Spinal cord (tissue), 10 donors: Measurements from ENCODE around the gene LRIG1. TPM values are rescaled to one million over a fixed set of nuclear protein-coding genes. Genes with fewer than 3 reads are reported as not detected.

Source experiments
- DNase-seq, 6 donors: peaks; one replicate each; pipeline versions ENCODE4 v3.0.0 to v3.0.0-alpha.2; 2013 to 2015; ENCODE audit warnings: low spot score in 6 of 6, low read depth in 4 of 6
- H3K27ac ChIP-seq: one replicate; pipeline ENCODE4 v1.5.1; 2013; ENCODE audit warnings: low read depth, low read length, control low read depth
- H3K27me3 ChIP-seq: one replicate; pipeline ENCODE4 v1.6.1; 2013; ENCODE audit warnings: low read length; ENCODE audit not compliant: control insufficient read depth, insufficient read depth
- H3K36me3 ChIP-seq: one replicate; pipeline ENCODE4 v1.6.1; 2013; ENCODE audit warnings: low read length; ENCODE audit not compliant: control insufficient read depth, insufficient read depth
- H3K4me1 ChIP-seq: one replicate; pipeline ENCODE4 v1.6.1; 2013; ENCODE audit warnings: low read length; ENCODE audit not compliant: control insufficient read depth, insufficient read depth
- H3K4me3 ChIP-seq: one replicate; pipeline ENCODE4 v1.5.1; 2013; ENCODE audit warnings: low read depth, low read length, control low read depth
- H3K9me3 ChIP-seq: one replicate; pipeline ENCODE4 v1.6.1; 2013; ENCODE audit warnings: low read length; ENCODE audit not compliant: control insufficient read depth, insufficient read depth
- WGBS: methylation state at CpG from one replicate; pipeline ENCODE4 v1.1.5; 2013; ENCODE audit warnings: missing lambda C conversion rate; ENCODE audit not compliant: insufficient coverage; 5-methylcytosine and 5-hydroxymethylcytosine counted together
- polyA plus RNA-seq, 2 donors: library from polyadenylated mRNA; unstranded; fragments of 120-200 nt; gene quantifications; one replicate each; pipeline ENCODE4 v1.2.1, GENCODE V29; 2013; ENCODE audit not compliant: insufficient read length in 2 of 2
- total RNA-seq, 2 donors: library from RNA; depleted of rRNA in 1 of 2; stranded (reverse); fragments of 120-200 nt in 1 of 2; fragments of >200 nt in 1 of 2; gene quantifications; one replicate each; pipeline versions ENCODE4 v1.2.3 to v1.2.4, GENCODE V29; 2013 to 2014
- donor health status: healthy.

LRIG1 gene
- total and polyA plus RNA-seq, 4 donors: 85.4 to 229 (median 147) TPM

DNA sequence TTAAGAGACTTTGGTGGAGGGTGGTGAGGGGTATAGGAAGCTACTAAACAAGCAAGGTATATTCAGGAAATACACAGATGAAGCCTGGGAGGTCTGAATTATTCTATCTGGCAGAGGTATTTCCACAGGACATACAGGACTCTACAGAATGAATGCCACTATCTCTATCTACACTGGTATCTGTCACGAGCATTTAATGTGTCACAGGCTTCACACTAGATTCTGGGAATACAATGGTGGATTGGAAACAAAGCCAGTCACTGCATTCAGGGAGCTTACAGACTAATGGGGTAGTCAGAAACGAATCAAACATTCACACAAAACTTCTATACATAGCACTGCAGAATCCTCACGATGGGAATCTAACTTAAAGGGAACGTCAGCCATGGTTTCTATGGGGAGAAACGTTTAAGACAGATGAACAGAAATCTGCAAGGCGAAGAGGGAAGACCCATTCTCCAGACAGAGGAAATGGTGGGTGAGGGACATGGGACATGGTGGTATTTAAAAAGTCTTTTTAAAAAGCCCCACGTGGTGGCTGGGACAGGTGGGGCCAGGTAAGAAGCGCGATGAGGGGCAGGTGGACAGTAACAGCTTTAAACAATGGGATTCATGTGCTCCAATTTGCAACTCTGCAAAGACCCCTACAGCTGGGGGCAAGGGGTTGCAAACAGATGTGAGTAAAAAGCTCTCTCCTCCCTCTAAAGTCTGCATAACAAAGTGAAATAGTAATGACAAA, 16.5 kb downstream of the LRIG1 start:
- H3K4me1 ChIP-seq: peaks cover 43% of the 10 kb centered on the region
- WGBS: 41% methylated on average over 4 of the region's 9 CpGs
- H3K36me3 ChIP-seq: no peaks in the 10 kb centered on the region
- no peak for DNase-seq
- H3K4me3 ChIP-seq: no peak overlapping the region
- no peaks in the 10 kb centered on the region for H3K9me3 ChIP-seq
- no peaks in the 10 kb centered on the region for H3K27me3 ChIP-seq
- H3K27ac ChIP-seq: peak overlapping the region; percentile 86

DNA sequence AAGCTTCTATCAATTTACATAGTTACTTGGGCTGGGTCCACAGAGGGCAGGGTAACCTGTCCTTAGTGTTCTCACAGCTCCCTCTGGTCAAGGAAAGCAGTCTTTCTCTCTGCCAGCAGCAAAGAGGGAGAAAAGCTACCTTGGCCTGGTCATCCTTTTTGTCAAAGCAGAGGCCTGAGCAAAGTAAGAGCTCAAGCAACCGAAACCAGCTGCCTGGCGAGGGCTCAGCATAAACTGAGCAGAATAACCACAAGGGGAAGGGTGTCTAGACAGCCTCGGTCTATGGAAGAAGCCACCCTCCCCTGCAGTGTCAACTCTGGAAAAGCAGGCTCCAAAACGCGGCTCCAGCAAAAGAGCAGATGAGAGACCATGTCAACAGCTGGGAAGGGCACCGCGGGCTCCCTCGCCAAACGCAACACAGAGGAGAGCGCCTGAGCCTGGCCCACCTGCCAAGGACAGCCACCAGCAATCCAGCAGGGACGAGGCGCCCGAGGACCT, 17.4 kb downstream of the LRIG1 start:
- no peaks in the 10 kb centered on the region for H3K9me3 ChIP-seq
- no peak overlapping the region for H3K4me3 ChIP-seq
- peak in 1 of 6 donors; percentile 64 for DNase-seq
- H3K4me1 ChIP-seq: peaks cover 45% of the 10 kb centered on the region
- peak overlapping the region; percentile 86 for H3K27ac ChIP-seq
- H3K27me3 ChIP-seq: no peaks in the 10 kb centered on the region
- H3K36me3 ChIP-seq: no peaks in the 10 kb centered on the region
- WGBS: 31% methylated on average over 13 of the region's 13 CpGs

DNA sequence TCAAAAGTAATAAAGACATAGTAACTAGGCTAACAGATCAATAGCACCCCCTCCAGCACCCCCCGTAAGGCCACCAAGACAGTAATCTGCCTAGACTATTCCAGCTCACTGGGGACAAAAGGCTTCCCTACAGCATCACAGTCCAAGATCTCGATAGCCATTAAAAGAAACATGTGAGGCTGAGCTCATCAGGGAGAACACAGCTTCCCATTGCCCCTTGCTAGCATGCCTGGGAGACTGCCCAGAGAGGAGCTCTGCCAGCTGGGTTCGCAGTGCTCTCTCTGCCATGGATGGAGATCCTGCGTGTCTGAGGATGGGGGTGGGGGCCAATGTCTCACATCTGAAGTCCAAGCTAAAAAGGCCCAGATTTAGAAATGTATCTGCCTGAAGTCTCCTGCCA, 17.8 kb downstream of the LRIG1 start:
- H3K4me3 ChIP-seq: no peak overlapping the region
- WGBS: 6% methylated on average over 4 of the region's 4 CpGs

DNA sequence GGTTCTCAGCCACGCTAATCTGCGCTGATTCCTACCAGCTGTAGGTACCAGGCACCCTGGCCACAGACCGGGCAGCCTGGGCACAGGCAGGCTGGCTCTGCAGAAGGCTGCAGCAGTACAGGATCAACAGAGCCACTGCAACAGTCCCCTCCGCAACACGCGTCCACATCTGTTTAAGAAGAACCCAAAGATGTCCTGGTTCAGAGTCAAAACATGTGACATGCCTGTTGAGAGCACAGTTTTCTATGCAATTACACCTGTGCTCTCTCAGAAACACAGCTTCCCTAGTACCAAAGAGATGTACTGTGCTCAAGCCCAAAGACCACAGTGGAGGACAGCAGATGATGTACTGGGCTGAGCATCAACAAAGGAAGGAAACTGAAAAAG, 18.8 kb downstream of the LRIG1 start:
- no peaks in the 10 kb centered on the region for H3K9me3 ChIP-seq
- WGBS: 57% methylated on average over 3 of the region's 6 CpGs
- no peak for DNase-seq
- H3K4me1 ChIP-seq: peaks cover 48% of the 10 kb centered on the region
- H3K36me3 ChIP-seq: no peaks in the 10 kb centered on the region
- no peak overlapping the region for H3K4me3 ChIP-seq
- peak overlapping the region; percentile 86 for H3K27ac ChIP-seq
- no peaks in the 10 kb centered on the region for H3K27me3 ChIP-seq

More for the DNA sequence above, 17.8 kb downstream of the LRIG1 start:
- H3K9me3 ChIP-seq: no peaks in the 10 kb centered on the region
- H3K36me3 ChIP-seq: no peaks in the 10 kb centered on the region
- DNase-seq: peak in 5 of 6 donors; percentile 62 to 95 (median 80)
- peaks cover 46% of the 10 kb centered on the region for H3K4me1 ChIP-seq
- H3K27ac ChIP-seq: peak overlapping the region; percentile 86
- no peaks in the 10 kb centered on the region for H3K27me3 ChIP-seq

DNA sequence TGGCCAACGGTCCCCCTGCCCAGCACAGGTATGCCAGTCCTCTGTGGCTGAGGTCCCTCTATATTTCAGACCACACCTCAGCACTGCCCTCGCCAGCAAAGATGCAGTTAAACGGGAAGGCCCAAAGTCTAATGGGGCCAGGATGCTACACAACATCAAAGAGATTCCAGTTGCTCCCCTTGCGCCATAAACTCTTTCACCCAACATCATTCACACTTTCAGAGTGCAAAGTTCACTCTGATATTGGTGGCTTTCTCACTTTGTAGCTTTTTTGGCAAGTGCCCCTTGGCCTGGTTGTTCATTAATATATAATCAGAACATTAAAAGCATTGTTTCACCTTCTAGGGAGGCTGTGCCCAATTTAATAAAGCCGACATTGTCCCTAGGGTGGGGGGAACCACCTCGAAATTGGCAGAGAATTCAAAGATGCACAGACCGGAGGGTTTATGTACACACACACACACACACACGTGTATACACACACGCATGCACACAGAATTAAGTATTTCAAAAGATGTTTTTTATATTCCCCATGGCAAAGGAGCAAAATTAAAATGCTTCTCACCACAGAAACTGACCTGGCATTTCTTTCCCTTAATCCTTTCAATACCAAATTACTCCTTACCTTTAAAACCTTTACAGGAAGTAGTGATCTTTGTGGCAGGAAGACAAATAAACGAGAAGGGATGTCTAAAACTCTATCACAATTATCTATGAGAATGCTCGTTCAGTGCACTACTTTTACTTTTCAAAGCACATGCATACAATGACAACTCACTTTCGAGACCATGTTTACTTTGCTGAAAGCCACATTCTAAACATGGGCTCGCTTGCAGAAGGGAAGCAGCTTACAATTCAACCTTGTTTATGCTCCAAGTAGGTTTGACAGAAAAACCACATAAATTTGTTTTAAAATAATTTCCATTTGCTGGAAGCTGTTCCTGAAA, 19.5 kb downstream of the LRIG1 start:
- peak overlapping the region; percentile 86 for H3K27ac ChIP-seq
- H3K4me1 ChIP-seq: peaks cover 48% of the 10 kb centered on the region
- WGBS: 36% methylated on average over 6 of the region's 13 CpGs
- no peaks in the 10 kb centered on the region for H3K36me3 ChIP-seq
- DNase-seq: no peak
- H3K27me3 ChIP-seq: no peaks in the 10 kb centered on the region
- H3K4me3 ChIP-seq: no peak overlapping the region
- H3K9me3 ChIP-seq: no peaks in the 10 kb centered on the region

DNA sequence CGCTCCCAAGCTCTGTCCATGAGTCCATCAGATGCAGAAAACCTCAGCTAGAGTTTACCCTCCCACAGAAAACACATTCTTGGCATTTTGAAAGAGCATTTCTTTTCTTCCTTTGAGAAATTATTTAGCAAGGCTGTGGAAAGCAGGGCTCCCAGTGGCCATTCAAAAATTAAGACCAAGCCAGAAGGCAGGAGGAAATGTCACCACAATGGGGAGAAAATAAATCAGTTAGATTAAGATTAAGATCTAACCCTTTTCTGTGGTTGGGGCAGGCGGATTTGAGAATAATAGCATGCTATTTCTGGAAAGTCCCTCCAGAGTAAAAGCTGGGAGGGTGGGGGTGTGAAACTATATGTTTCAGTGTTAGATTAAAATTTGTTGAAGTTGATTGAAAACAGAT, 20.2 kb downstream of the LRIG1 start:
- WGBS: 63% methylated on average over 2 of the region's 2 CpGs
- H3K4me1 ChIP-seq: peaks cover 45% of the 10 kb centered on the region
- no peaks in the 10 kb centered on the region for H3K27me3 ChIP-seq
- DNase-seq: peak in 1 of 6 donors; percentile 25
- H3K4me3 ChIP-seq: no peak overlapping the region
- H3K36me3 ChIP-seq: no peaks in the 10 kb centered on the region
- H3K9me3 ChIP-seq: no peaks in the 10 kb centered on the region
- H3K27ac ChIP-seq: peak overlapping the region; percentile 86

DNA sequence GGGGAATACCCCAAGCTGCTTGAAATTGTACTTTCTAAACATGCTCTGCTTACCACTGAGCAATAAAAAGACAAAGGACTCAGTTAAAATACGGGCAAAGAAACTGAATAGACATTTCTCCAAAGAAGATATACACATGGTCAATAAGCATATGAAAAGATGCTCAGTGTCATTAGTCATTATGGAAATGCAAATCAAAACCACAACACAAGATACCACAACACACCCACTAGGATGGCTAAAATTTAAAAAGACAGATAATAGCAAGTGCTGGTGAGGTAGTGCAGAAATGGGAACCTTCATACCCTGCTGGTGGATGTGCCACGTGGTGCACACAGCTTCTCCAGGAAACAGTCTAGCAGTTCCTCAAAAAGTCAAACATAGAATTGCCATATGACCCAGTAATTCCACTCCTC, 21.3 kb downstream of the LRIG1 start:
- peaks cover 38% of the 10 kb centered on the region for H3K4me1 ChIP-seq
- 17% methylated on average over 1 of the region's 2 CpGs for WGBS
- no peak overlapping the region for H3K27ac ChIP-seq

DNA sequence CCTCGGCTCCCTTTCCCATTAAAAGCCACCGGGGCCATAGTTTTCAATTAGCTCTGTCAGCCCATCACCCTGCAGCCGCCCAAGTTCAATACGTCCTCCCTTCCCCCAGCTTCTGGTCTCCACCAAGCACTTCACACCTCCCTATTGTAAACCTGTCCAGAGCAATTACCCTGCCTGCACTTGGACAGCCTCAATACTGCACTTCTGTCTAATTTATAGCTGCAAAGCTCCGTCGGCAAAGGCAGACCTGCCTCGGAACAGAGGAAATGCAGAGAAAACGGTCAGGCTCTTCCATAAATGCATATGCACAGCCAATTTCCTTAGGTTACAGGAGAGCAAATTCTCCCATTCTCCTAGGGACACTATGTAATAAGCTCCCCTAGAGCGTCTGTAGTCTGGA, 21.9 kb downstream of the LRIG1 start:
- Histone ChIP-seq H3K36me3 (no peaks in the 10 kb centered on the region), H3K27ac (peak overlapping the region; percentile 49), H3K27me3 (no peaks in the 10 kb centered on the region), H3K4me1 (peaks cover 40% of the 10 kb centered on the region), H3K4me3 (no peak overlapping the region), H3K9me3 (no peaks in the 10 kb centered on the region)
- WGBS: 33% methylated on average over 9 of the region's 9 CpGs
- peak in 1 of 6 donors; percentile 64 for DNase-seq

More for the DNA sequence above, 21.3 kb downstream of the LRIG1 start:
- H3K27me3 ChIP-seq: no peaks in the 10 kb centered on the region
- no peaks in the 10 kb centered on the region for H3K9me3 ChIP-seq
- H3K4me3 ChIP-seq: no peak overlapping the region
- no peak for DNase-seq
- no peaks in the 10 kb centered on the region for H3K36me3 ChIP-seq

DNA sequence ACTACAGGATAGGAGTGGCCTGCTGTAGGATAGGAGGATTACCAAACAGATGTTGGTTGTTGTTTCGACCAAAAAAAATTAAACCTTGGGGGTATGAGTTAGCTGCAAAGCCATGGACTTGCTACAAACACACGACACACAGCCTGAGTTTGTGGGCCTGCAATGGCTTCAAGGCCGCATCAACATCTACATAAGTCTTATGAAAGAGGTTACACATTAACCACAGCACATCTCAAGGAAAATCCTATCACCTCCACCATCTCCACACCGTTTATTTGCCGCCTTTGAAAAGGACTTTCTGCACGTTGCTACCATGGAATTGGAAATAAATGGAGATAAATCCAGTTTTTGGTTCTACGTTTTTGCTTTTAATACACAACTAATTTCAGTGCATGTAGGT, 23.0 kb downstream of the LRIG1 start:
- 93% methylated on average over 3 of the region's 7 CpGs for whole genome bisulfite sequencing
- no peaks in the 10 kb centered on the region for H3K36me3 ChIP-seq
- DNase-seq: no peak
- H3K4me1 ChIP-seq: peaks cover 30% of the 10 kb centered on the region
- no peak overlapping the region for H3K27ac ChIP-seq
- no peaks in the 10 kb centered on the region for H3K9me3 ChIP-seq
- no peaks in the 10 kb centered on the region for H3K27me3 ChIP-seq
- H3K4me3 ChIP-seq: no peak overlapping the region
